Panc1 (cell line): Measurements from ENCODE around the gene DIAPH1. TPM values are rescaled to one million over a fixed set of nuclear protein-coding genes. Genes with fewer than 3 reads are reported as not detected.

Source experiments
- ATAC-seq: fragments of 200-7000 bp; cut with Tn5 transposase; 2 replicates; pipeline ENCODE4 v1.9.1; 2020; ENCODE audit warnings: mild to moderate bottlenecking, moderate library complexity
- BruUV-seq: library from RNA; stranded (reverse); fragments of 400-500 nt; replicated peaks from 2 replicates; lab custom pipeline; 2021; lab: Mats Ljungman, UMichigan
- CTCF ChIA-PET: fragments of 300-600 bp; sonication (Branson Sonifier 250); formaldehyde crosslinking; loops from one replicate; lab custom pipeline; 2022; ENCODE audit warnings: antibody characterized with exemption; lab: Charles Lee
- POLR2A ChIA-PET: fragments of 300-600 bp; sonication (Branson Sonifier 250); formaldehyde crosslinking; loops from one replicate; lab custom pipeline; 2022; ENCODE audit warnings: antibody characterized with exemption; lab: Charles Lee
- DNase-seq: peaks from one replicate; pipeline ENCODE4 v3.0.0-alpha.2; 2010; ENCODE audit warnings: low read depth, low spot score
- H3K27ac ChIP-seq: 2 replicates; pipeline ENCODE4 v1.5.1; 2011; ENCODE audit warnings: mild to moderate bottlenecking, low read length, inconsistent platforms
- H3K27me3 ChIP-seq: fragments of 200-500 bp; sonication (Bioruptor generic); 2 replicates; pipeline ENCODE4 v1.6.0; 2014; ENCODE audit warnings: low read length, inconsistent platforms; ENCODE audit not compliant: control insufficient read depth, insufficient read depth
- H3K36me3 ChIP-seq: fragments of 200-500 bp; sonication (Bioruptor generic); 2 replicates; pipeline ENCODE4 v1.5.1; 2014; ENCODE audit warnings: inconsistent platforms, mild to moderate bottlenecking, low read length, moderate library complexity; ENCODE audit not compliant: control insufficient read depth, insufficient read depth
- H3K4me1 ChIP-seq: 2 replicates; pipeline ENCODE4 v1.5.1; 2011; ENCODE audit warnings: inconsistent platforms, mild to moderate bottlenecking, low read length, moderate library complexity; ENCODE audit not compliant: control insufficient read depth, insufficient read depth
- H3K4me3 ChIP-seq, 2 experiments: 2 replicates each; pipeline ENCODE4 v1.5.1; 2011 to 2012; ENCODE audit warnings: low read depth in 2 of 2, low read length in 2 of 2, mild to moderate bottlenecking in 2 of 2, inconsistent platforms in 1 of 2, moderate library complexity in 1 of 2
- H3K9me3 ChIP-seq: fragments of 200-500 bp; sonication (Bioruptor generic); 2 replicates; pipeline ENCODE4 v1.5.1; 2014; ENCODE audit warnings: low read depth, mild to moderate bottlenecking, inconsistent platforms, low read length, moderate library complexity; ENCODE audit not compliant: control insufficient read depth, insufficient read depth
- POLR2AphosphoS5 ChIP-seq: IDR thresholded peaks from 2 replicates; pipeline ENCODE4 v1.6.1; 2012; ENCODE audit warnings: mild to moderate bottlenecking, low read depth, low read length, moderate library complexity
- SIN3A ChIP-seq: IDR thresholded peaks from 2 replicates; pipeline ENCODE4 v1.6.1; 2012; ENCODE audit warnings: low read depth, mild to moderate bottlenecking, low read length, moderate library complexity, borderline replicate concordance; ENCODE audit not compliant: insufficient read depth
- TCF7L2 ChIP-seq: IDR thresholded peaks from 2 replicates; pipeline ENCODE4 v1.6.1; 2011; ENCODE audit warnings: mild to moderate bottlenecking, low read depth, low read length, inconsistent platforms
- in situ Hi-C: cut with HindIII; loops from 2 replicates; pipeline ENCODE4 v1.10.0; 2016; ENCODE audit warnings: low sequenced_read_pairs, low pct_unique_long_range_greater_than_20kb
- intact Hi-C: fragments of 100-400 bp; cut with micrococcal nuclease; formaldehyde crosslinking; loops from one replicate; pipeline ENCODE4 v1.10.0; 2022; ENCODE audit not compliant: unreplicated experiment
- total RNA-seq: library from RNA; stranded (reverse); gene quantifications from one replicate; pipeline ENCODE4 v1.2.1, GENCODE V29; 2021; ENCODE audit not compliant: unreplicated experiment
- TF ChIP-seq, protein P1 (sequence below), 2 experiments: IDR thresholded peaks; 2 replicates each; pipeline ENCODE4 v1.6.1; 2011 to 2012; ENCODE audit warnings: low read depth in 2 of 2, control low read depth in 1 of 2, low read length in 1 of 2, mild to moderate bottlenecking in 1 of 2, moderate library complexity in 1 of 2; ENCODE audit not compliant: insufficient read depth in 1 of 2
- TF ChIP-seq, protein P2 (sequence below): fragments of 450-650 bp; IDR thresholded peaks from 2 replicates; pipeline ENCODE4 v1.5.1; 2017; ENCODE audit warnings: mild to moderate bottlenecking

The DIAPH1 gene
- total RNA-seq, 1 experiment from 2014 or later, result 155 TPM

DNA sequence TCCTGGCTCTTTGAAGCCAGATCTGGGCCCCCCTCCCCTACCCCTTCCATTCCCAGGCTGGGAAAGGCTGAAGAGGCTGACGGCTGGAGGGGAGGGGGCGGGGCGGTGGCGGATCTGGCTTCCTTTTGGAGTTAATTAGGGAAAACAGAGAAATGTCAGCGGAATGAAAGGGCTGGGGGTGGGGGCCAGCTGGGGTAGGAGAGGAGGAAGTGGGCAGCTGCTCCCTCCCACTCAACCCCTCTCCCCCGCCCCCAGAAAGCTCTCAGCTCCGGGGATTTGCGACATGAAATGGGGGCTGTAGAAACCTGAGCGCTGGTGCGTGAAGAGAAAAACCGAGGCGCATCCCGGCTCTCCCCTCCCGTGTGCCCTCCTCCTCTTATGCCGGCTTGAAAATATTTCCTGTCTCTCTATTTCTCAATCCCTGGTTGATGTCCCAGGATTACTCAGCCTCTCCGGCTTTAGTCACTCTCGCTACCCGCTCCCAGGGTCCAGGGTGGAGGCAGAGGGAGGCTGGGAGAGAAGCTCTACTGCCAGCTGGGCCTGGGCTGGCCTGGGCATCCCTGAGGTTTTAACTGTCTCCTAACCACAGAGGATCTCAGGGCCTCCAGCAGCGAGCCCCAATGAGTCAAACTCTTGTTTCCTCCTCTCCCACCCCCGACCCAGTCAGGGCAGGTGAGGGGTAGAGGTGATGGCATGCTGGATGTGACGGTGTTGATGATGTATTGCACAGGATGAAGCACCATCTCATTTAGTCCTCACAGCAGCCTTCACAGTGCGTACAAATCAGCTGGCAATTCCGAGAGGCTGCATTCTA lies 109.8 kb downstream of the DIAPH1 start:
- ChIA-PET CTCF (interaction anchor here (0.8 kb wide), 1 partner anchor 96 kb away, joined by 3 read pairs; the partner anchor contains the start of gene PCDHGA10), POLR2A (no interaction called here)
- Histone ChIP-seq H3K36me3 (no peaks in the 10 kb centered on the region), H3K4me3 (no peak overlapping the region), H3K27ac (no peak overlapping the region), H3K4me1 (peaks cover 15% of the 10 kb centered on the region), H3K9me3 (no peaks in the 10 kb centered on the region), H3K27me3 (no peaks in the 10 kb centered on the region)
- 0 out of 2 replicates have a peak, but pooled peaks have one; percentile 20 for ATAC-seq
- BruUV-seq, result no TSS peak
- in situ Hi-C loops (no loop called here), intact Hi-C loops (no loop called here)
- DNase-seq, result no peak
- TF ChIP-seq TCF7L2 (no peak), SIN3A (no peak), POLR2AphosphoS5 (no peak)
- TF ChIP-seq, protein P1, sequence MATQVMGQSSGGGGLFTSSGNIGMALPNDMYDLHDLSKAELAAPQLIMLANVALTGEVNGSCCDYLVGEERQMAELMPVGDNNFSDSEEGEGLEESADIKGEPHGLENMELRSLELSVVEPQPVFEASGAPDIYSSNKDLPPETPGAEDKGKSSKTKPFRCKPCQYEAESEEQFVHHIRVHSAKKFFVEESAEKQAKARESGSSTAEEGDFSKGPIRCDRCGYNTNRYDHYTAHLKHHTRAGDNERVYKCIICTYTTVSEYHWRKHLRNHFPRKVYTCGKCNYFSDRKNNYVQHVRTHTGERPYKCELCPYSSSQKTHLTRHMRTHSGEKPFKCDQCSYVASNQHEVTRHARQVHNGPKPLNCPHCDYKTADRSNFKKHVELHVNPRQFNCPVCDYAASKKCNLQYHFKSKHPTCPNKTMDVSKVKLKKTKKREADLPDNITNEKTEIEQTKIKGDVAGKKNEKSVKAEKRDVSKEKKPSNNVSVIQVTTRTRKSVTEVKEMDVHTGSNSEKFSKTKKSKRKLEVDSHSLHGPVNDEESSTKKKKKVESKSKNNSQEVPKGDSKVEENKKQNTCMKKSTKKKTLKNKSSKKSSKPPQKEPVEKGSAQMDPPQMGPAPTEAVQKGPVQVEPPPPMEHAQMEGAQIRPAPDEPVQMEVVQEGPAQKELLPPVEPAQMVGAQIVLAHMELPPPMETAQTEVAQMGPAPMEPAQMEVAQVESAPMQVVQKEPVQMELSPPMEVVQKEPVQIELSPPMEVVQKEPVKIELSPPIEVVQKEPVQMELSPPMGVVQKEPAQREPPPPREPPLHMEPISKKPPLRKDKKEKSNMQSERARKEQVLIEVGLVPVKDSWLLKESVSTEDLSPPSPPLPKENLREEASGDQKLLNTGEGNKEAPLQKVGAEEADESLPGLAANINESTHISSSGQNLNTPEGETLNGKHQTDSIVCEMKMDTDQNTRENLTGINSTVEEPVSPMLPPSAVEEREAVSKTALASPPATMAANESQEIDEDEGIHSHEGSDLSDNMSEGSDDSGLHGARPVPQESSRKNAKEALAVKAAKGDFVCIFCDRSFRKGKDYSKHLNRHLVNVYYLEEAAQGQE (IDR thresholded peaks at IDR 0.05; ENCODE audit: insufficient read depth in 1 of 2, low read depth in 2 of 2, low read length in 1 of 2), result no peak
- TF ChIP-seq, protein P2, sequence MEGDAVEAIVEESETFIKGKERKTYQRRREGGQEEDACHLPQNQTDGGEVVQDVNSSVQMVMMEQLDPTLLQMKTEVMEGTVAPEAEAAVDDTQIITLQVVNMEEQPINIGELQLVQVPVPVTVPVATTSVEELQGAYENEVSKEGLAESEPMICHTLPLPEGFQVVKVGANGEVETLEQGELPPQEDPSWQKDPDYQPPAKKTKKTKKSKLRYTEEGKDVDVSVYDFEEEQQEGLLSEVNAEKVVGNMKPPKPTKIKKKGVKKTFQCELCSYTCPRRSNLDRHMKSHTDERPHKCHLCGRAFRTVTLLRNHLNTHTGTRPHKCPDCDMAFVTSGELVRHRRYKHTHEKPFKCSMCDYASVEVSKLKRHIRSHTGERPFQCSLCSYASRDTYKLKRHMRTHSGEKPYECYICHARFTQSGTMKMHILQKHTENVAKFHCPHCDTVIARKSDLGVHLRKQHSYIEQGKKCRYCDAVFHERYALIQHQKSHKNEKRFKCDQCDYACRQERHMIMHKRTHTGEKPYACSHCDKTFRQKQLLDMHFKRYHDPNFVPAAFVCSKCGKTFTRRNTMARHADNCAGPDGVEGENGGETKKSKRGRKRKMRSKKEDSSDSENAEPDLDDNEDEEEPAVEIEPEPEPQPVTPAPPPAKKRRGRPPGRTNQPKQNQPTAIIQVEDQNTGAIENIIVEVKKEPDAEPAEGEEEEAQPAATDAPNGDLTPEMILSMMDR, result no peak

DNA sequence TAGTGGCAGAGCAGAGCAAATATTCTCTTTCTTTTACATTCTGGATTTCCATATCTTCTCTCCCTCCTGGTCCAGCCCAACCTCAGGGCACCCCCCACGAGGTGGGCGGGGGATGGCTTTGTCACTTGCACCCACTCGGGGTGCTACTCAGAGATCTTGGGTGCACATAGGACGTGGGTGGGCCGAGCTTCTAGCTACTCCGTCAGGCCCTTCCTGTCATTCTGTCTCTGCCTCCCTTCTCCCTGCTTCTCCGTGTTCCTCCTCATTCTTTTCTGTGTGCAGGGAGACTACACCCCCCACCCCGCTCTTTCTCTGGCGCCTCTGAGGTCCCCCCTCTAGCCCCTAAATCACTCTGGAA lies 110.4 kb downstream of the DIAPH1 start:
- Histone ChIP-seq H3K9me3 (no peaks in the 10 kb centered on the region), H3K4me3 (no peak overlapping the region), H3K27me3 (no peaks in the 10 kb centered on the region), H3K36me3 (no peaks in the 10 kb centered on the region), H3K4me1 (peaks cover 10% of the 10 kb centered on the region; the same call in 1 of the 2 replicates), H3K27ac (no peak overlapping the region)
- ChIA-PET CTCF (interaction anchor here (0.7 to 1.2 kb wide), 2 partner anchors 16 to 91 kb away, joined by 3 read pairs; partner anchors contain the start of gene PCDHGB7), POLR2A (interaction anchor here (0.6 kb wide), 1 partner anchor 36 kb away, joined by 3 read pairs; no protein-coding TSS in a partner anchor)
- no TSS peak for BruUV-seq
- no peak for DNase-seq
- ATAC-seq, result no peak
- TF ChIP-seq SIN3A, result no peak
- intact Hi-C loops (no loop called here), in situ Hi-C loops (no loop called here)
